ENCODE measurements around the gene ZFHX3. TPM values are rescaled to one million over a fixed set of nuclear protein-coding genes. Genes with fewer than 3 reads are reported as not detected.

The ZFHX3 gene
- total and polyA plus RNA-seq, 10 of the 15 experiments (the other 5 are each of a cell fraction or from before 2014, with no cell fraction given) = 0.68 to 8.6 (median 2.0) TPM

DNA sequence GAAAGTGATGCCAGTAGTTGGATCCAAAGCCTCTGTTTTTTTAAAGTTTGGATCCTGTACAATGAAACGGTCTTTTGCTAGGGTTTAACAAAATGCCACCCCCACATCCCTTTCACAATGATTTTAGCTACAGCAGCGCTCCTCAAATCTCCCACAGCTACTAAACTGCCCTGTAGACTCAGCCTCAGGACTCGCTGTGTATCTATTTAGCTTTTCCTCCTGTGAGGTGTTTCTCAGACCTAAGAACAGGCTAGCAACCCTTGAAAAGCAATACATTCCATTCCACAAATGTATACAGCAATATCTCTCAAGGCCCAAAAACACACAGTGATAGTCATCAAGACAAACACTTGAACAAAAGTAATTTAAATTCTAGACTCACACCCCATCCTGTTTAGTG lies 206.4 kb downstream of the ZFHX3 start:
- Histone ChIP-seq H3K9ac (ENCODE audit: control insufficient read depth, insufficient read depth, low read length) (no peak overlapping the region), H3K4me3 (no peak overlapping the region), H3K27ac (ENCODE audit: control insufficient read depth, insufficient read depth) (no peak overlapping the region), H3K9me3 (replicated peaks; ENCODE audit: control insufficient read depth, insufficient read depth, low read length) (no peaks in the 10 kb centered on the region), H3K4me2 (ENCODE audit: control insufficient read depth, insufficient read depth) (no peak overlapping the region), H3K36me3 (ENCODE audit: control insufficient read depth in 2 of 2, insufficient read depth in 2 of 2, low read length in 1 of 2) (no peaks in the 10 kb centered on the region; a peak in 1 of 4 replicates), H2AFZ (ENCODE audit: control insufficient read depth, low read depth, low read length) (no peak overlapping the region), H3K4me1 (ENCODE audit: control insufficient read depth, insufficient read depth, low read length) (peaks cover 15% of the 10 kb centered on the region), H4K20me1 (ENCODE audit: control insufficient read depth, insufficient read depth) (no peaks in the 10 kb centered on the region; the same call in 1 of the 2 replicates), H3K79me2 (ENCODE audit: control insufficient read depth, insufficient read depth, low read length) (no peaks in the 10 kb centered on the region), H3K27me3 (replicated peaks in 1 of 2; ENCODE audit: control insufficient read depth in 2 of 2, insufficient read depth in 2 of 2, low read length in 1 of 2) (no peaks in the 10 kb centered on the region)
- intact Hi-C loops (cut with micrococcal nuclease; ENCODE audit: unreplicated experiment) (no loop called here), in situ Hi-C loops (cut with MboI) (no loop called here)
- POLR2A ChIA-PET = no interaction called here
- no peak for DNase-seq (ENCODE audit: low read depth, low spot score)
- WGBS (ENCODE audit: insufficient coverage, insufficient replicate concordance, low lambda C conversion rate, missing lambda C conversion rate) = 74% methylated on average over 3 of the region's 3 CpGs
- BruUV-seq (replicated peaks) = no TSS peak
- RAD21 ChIA-PET (ENCODE audit: unreplicated experiment) = interaction anchor here (1.6 kb wide), 1 partner anchor 176 kb away, joined by 5 read pairs; no protein-coding TSS in a partner anchor
- SMC1A ChIA-PET (ENCODE audit: uncharacterized antibody, unreplicated experiment) = interaction anchor here (1.9 kb wide), 1 partner anchor 9 kb away, joined by 10 read pairs; no protein-coding TSS in a partner anchor
- TF ChIP-seq FOXK2 (IDR thresholded peaks at IDR 0.05) (no peak), ZNF24 (IDR thresholded peaks at IDR 0.05) (no peak), SIN3A (IDR thresholded peaks at IDR 0.05; ENCODE audit: low read depth, low read length) (no peak), MTA2 (IDR thresholded peaks at IDR 0.05; ENCODE audit: low read depth) (no peak), FOS (IDR thresholded peaks at IDR 0.05; ENCODE audit: borderline replicate concordance, extremely low read depth, insufficient read length) (no peak), MYB (IDR thresholded peaks at IDR 0.05; ENCODE audit: borderline replicate concordance, low read depth, low read length) (no peak), ZNF207 (IDR thresholded peaks at IDR 0.05; ENCODE audit: borderline replicate concordance) (no peak), NFXL1 (IDR thresholded peaks at IDR 0.05; ENCODE audit: borderline replicate concordance) (no peak), RAD21 (IDR thresholded peaks at IDR 0.05; ENCODE audit: insufficient read depth, low read depth, low read length) (no peak), BCL3 (IDR thresholded peaks at IDR 0.05; ENCODE audit: borderline replicate concordance, insufficient read depth, low read depth, low read length, poor library complexity, severe bottlenecking) (no peak), USF1 (IDR thresholded peaks at IDR 0.05; ENCODE audit: borderline replicate concordance, extremely low read length, insufficient read depth, low read depth, low read length) (no peak), HDGF (IDR thresholded peaks at IDR 0.05) (no peak), STAT1 (conservative IDR thresholded peaks at IDR 0.05) (no peak), CREM (IDR thresholded peaks at IDR 0.05; ENCODE audit: low read depth) (no peak), NR2C1 (IDR thresholded peaks at IDR 0.05) (no peak), RBBP5 (conservative IDR thresholded peaks at IDR 0.05) (no peak), BMI1 (IDR thresholded peaks at IDR 0.05; ENCODE audit: borderline replicate concordance) (no peak), BCL11A (IDR thresholded peaks at IDR 0.05; ENCODE audit: low read depth, low read length) (no peak), EZH2 (IDR thresholded peaks at IDR 0.05; ENCODE audit: borderline replicate concordance, control insufficient read depth, low read depth, low read length) (no peak)
- TF ChIP-seq, protein P1, sequence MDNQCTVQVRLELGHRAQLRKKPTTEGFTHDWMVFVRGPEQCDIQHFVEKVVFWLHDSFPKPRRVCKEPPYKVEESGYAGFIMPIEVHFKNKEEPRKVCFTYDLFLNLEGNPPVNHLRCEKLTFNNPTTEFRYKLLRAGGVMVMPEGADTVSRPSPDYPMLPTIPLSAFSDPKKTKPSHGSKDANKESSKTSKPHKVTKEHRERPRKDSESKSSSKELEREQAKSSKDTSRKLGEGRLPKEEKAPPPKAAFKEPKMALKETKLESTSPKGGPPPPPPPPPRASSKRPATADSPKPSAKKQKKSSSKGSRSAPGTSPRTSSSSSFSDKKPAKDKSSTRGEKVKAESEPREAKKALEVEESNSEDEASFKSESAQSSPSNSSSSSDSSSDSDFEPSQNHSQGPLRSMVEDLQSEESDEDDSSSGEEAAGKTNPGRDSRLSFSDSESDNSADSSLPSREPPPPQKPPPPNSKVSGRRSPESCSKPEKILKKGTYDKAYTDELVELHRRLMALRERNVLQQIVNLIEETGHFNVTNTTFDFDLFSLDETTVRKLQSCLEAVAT (IDR thresholded peaks at IDR 0.05) = no peak
- ATAC-seq = no peak
- CTCF ChIA-PET = interaction anchor here (0.7 to 10.6 kb wide), 4 partner anchors 8 to 1989 kb away, joined by 3 to 69 read pairs (median 4); no protein-coding TSS in a partner anchor
- no peak for FAIRE-seq
